CD8-positive, alpha-beta memory T cell (primary cell): ENCODE measurements around the gene THUMPD1. TPM values are rescaled to one million over a fixed set of nuclear protein-coding genes. Genes with fewer than 3 reads are reported as not detected.

Experiments
- CTCF ChIA-PET: fragments of 350-600 bp; sonication (Branson Sonifier 250); formaldehyde crosslinking; loops from one replicate; lab custom pipeline; 2021; ENCODE audit warnings: antibody characterized with exemption; lab: Charles Lee
- POLR2A ChIA-PET: fragments of 350-600 bp; sonication (Branson Sonifier 250); formaldehyde crosslinking; loops from one replicate; lab custom pipeline; 2021; ENCODE audit warnings: antibody characterized with exemption; lab: Charles Lee
- DNase-seq, 5 donors: peaks; one replicate each; pipeline versions ENCODE4 v3.0.0 to v3.0.0-alpha.2; 2020 to 2022; ENCODE audit warnings: mixed read lengths in 1 of 5
- H3K27ac ChIP-seq: one replicate; pipeline ENCODE4 v1.7.0; 2013; ENCODE audit warnings: low read depth, mild to moderate bottlenecking, low read length, moderate library complexity
- H3K27me3 ChIP-seq: 2 replicates; pipeline ENCODE4 v1.7.0; 2013; ENCODE audit warnings: low read length, mild to moderate bottlenecking; ENCODE audit not compliant: insufficient read depth, poor library complexity, severe bottlenecking
- H3K36me3 ChIP-seq: 2 replicates; pipeline ENCODE4 v1.7.0; 2013; ENCODE audit warnings: mild to moderate bottlenecking, low read length, moderate library complexity; ENCODE audit not compliant: insufficient read depth
- H3K4me1 ChIP-seq: 2 replicates; pipeline ENCODE4 v1.7.0; 2013; ENCODE audit warnings: mild to moderate bottlenecking, low read length, moderate library complexity; ENCODE audit not compliant: insufficient read depth
- H3K4me3 ChIP-seq: 2 replicates; pipeline ENCODE4 v1.7.0; 2013; ENCODE audit warnings: mild to moderate bottlenecking, low read length
- H3K9me3 ChIP-seq: 2 replicates; pipeline ENCODE4 v1.7.0; 2013; ENCODE audit warnings: mild to moderate bottlenecking, low read length
- H3K27ac Mint-ChIP-seq, 8 donors: one replicate each; pipeline ENCODE4 v1.8.0; 2020 to 2021; ENCODE audit warnings: mixed read lengths in 8 of 8, mild to moderate bottlenecking in 6 of 8, inconsistent platforms in 3 of 8, moderate library complexity in 3 of 8
- H3K27me3 Mint-ChIP-seq, 2 donors: one replicate each; pipeline ENCODE4 v1.8.0; 2020 to 2021; ENCODE audit warnings: mixed read lengths in 2 of 2, mild to moderate bottlenecking in 1 of 2, moderate library complexity in 1 of 2
- H3K36me3 Mint-ChIP-seq, 3 donors: one replicate each; pipeline ENCODE4 v1.8.0; 2020 to 2021; ENCODE audit warnings: mixed read lengths in 3 of 3, inconsistent platforms in 1 of 3, mild to moderate bottlenecking in 1 of 3
- H3K4me1 Mint-ChIP-seq, 3 donors: one replicate each; pipeline ENCODE4 v1.8.0; 2020 to 2021; ENCODE audit warnings: mixed read lengths in 3 of 3, inconsistent platforms in 1 of 3, mild to moderate bottlenecking in 1 of 3
- H3K4me3 Mint-ChIP-seq, 7 donors: one replicate each; pipeline ENCODE4 v1.8.0; 2020 to 2021; ENCODE audit warnings: mixed read lengths in 7 of 7, mild to moderate bottlenecking in 6 of 7, moderate library complexity in 4 of 7, inconsistent platforms in 2 of 7
- H3K9me3 Mint-ChIP-seq, 5 donors: one replicate each; pipeline ENCODE4 v1.8.0; 2020 to 2022; ENCODE audit warnings: mixed read lengths in 5 of 5, mild to moderate bottlenecking in 3 of 5, moderate library complexity in 2 of 5, inconsistent platforms in 1 of 5
- polyA plus RNA-seq: library from polyadenylated mRNA; unstranded; fragments of 300-500 nt; fragmentation: Illumina TruSeq; gene quantifications from one replicate; pipeline ENCODE4 v1.2.3, GENCODE V29; 2021
- total RNA-seq, 2 experiments: library from RNA; stranded (reverse); gene quantifications; one replicate each; pipeline ENCODE4 v1.2.3, GENCODE V29; 2021

THUMPD1 gene
- total and polyA plus RNA-seq, 3 experiments from 2014 or later: 52.2 to 74.4 (median 54.1) TPM

DNA sequence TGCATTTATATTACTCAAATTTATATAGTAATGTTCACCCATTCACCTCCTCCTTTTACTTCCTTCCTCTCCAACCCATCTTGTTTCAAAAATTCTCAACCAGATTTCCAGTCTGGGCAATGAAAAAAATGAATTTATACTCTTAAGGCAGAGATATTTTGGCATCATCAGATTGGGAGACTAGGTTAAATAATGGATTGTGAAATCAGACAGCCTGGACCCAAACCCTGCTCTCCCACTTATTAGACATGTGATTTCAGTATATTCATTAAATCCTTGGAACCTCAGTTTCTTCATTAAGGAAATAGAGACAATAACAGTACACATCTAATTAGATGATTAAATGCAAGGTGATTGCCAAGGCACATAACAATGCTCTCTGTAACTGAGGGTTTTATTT lies 52.0 kb downstream of the THUMPD1 start:
- Histone ChIP-seq H3K4me3 (no peak overlapping the region), H3K27ac (no peak overlapping the region), H3K27me3 (no peaks in the 10 kb centered on the region), H3K9me3 (no peaks in the 10 kb centered on the region), H3K36me3 (no peaks in the 10 kb centered on the region), H3K4me1 (no peaks in the 10 kb centered on the region)
- ChIA-PET CTCF (no interaction called here), POLR2A (no interaction called here)
- H3K36me3 Mint-ChIP-seq: peaks cover 0 to 2% (median 0%) of the 10 kb centered on the region in 3 donors
- no peak overlapping the region for H3K4me3 Mint-ChIP-seq
- peaks cover 10 to 37% of the 10 kb centered on the region in 2 donors for H3K27me3 Mint-ChIP-seq
- no peaks in the 10 kb centered on the region for H3K4me1 Mint-ChIP-seq
- DNase-seq: no peak
- no peak overlapping the region for H3K27ac Mint-ChIP-seq
- H3K9me3 Mint-ChIP-seq: peaks cover 0 to 10% (median 5%) of the 10 kb centered on the region in 5 donors

DNA sequence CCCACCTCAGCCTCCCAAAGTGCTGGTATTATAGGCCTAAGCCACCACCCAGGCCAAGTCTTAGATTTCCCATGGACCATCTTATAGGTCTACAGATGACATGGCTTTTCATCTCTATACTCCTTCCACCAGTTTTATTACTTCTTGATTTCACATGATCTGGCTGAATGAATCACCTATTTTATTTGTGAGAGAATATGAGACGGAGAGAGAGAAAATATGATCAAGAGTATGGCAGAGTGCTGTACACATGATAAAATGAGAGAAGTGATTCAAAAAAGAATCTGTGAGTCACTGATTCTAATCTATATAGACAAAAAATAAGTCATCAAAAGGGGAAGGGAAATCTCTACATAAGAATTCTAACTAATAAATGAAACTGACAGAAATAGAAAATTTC lies 57.8 kb downstream of the THUMPD1 start:
- DNase-seq: no peak
- ChIA-PET CTCF (no interaction called here), POLR2A (no interaction called here)
- H3K27me3 Mint-ChIP-seq: peaks cover 16 to 21% of the 10 kb centered on the region in 2 donors
- H3K9me3 Mint-ChIP-seq: peaks cover 0 to 10% (median 5%) of the 10 kb centered on the region in 5 donors
- no peaks in the 10 kb centered on the region for H3K4me1 Mint-ChIP-seq
- no peaks in the 10 kb centered on the region for H3K4me1 ChIP-seq
- no peak overlapping the region for H3K27ac ChIP-seq
- H3K36me3 Mint-ChIP-seq: peaks cover 0 to 6% (median 0%) of the 10 kb centered on the region in 3 donors
- no peak overlapping the region for H3K4me3 ChIP-seq
- H3K27ac Mint-ChIP-seq: no peak overlapping the region
- H3K27me3 ChIP-seq: no peaks in the 10 kb centered on the region
- no peak overlapping the region for H3K4me3 Mint-ChIP-seq
- no peaks in the 10 kb centered on the region for H3K9me3 ChIP-seq
- no peaks in the 10 kb centered on the region for H3K36me3 ChIP-seq

Other genes starting within 250 kb of the THUMPD1 start
- gene ACSM2B, start 165.5 kb downstream of the THUMPD1 start, total RNA-seq: not detected
- gene ACSM2B, start 165.5 kb downstream of the THUMPD1 start, polyA plus RNA-seq: not detected
- under 1 TPM; 0.13 to 0.33 TPM for gene ACSM1, start 44.1 kb downstream of the THUMPD1 start, total RNA-seq
- 0.10 TPM for gene ACSM1, start 44.1 kb downstream of the THUMPD1 start, polyA plus RNA-seq
- gene ACSM3, start 22.2 kb upstream of the THUMPD1 start, total RNA-seq: 1 to 10 TPM; 6.8 to 7.3 TPM
- gene ACSM3, start 22.2 kb upstream of the THUMPD1 start, polyA plus RNA-seq: 7.4 TPM
- 10 to 100 TPM; 17.4 to 22.2 TPM for gene ERI2, start 64.7 kb upstream of the THUMPD1 start, total RNA-seq
- 2.3 TPM for gene ERI2, start 64.7 kb upstream of the THUMPD1 start, polyA plus RNA-seq
- 1 to 10 TPM; 7.9 to 9.3 TPM for gene REXO5, start 64.7 kb upstream of the THUMPD1 start, total RNA-seq
- gene REXO5, start 64.7 kb upstream of the THUMPD1 start, polyA plus RNA-seq: 0.81 TPM
- gene DCUN1D3, start 158.5 kb upstream of the THUMPD1 start, total RNA-seq: 10 to 100 TPM; 12.7 to 13.2 TPM
- gene DCUN1D3, start 158.5 kb upstream of the THUMPD1 start, polyA plus RNA-seq: 1.4 TPM
- 10 to 100 TPM; 33.9 to 35.1 TPM for gene LYRM1, start 159.0 kb upstream of the THUMPD1 start, total RNA-seq
- gene LYRM1, start 159.0 kb upstream of the THUMPD1 start, polyA plus RNA-seq: 39.9 TPM